ENCODE data around the gene CELF4.

CELF4 gene

DNA sequence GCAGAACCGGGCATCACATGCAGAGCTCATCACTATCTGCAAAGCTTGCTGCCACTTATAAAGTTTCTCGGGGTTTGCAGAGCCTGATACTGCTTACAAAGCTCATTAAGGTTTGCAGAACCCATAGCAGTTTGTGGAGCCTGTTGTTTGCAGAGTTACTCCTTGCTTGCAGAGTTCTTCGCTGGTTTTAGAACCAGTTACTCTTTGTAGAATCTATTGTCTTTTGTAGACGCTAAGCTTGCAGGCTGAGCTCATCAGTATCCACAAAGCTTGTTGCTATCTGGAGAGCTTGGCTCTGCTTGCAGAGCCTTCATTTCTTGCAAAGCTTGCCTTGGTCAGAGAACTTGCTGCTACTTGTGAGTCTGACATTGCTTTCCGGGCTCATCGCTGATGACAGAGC, 106.9 kb downstream of the CELF4 start:
- no peak overlapping the region for H3K9ac ChIP-seq

DNA sequence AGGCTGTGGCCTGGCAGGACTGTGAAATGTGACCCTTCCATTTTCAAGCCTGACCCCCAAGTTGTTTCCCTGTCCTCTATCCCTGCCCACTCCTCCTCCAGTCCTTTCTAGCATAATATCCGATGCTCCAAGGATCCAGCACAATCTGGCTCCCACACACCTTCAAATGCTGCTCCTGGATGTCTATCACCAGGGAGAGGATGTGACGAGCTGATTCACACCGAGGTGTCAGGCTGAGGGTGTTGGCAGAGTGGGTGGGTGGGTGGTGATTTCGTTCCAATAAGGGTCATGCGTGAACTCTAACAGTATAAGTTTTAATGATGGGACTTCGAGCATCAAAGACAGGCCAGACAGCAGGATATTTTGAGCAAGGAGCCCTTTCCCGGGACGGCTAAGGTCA, 107.8 kb downstream of the CELF4 start:
- Histone ChIP-seq H3K79me2 (no peaks in the 10 kb centered on the region), H3K36me3 (ENCODE audit: control insufficient read depth, insufficient read depth, low read length) (no peaks in the 10 kb centered on the region), H3K9ac (no peak overlapping the region), H3K9me3 (ENCODE audit: control insufficient read depth, low read length) (no peaks in the 10 kb centered on the region), H3K27me3 (ENCODE audit: control insufficient read depth, insufficient read depth, low read length) (no peaks in the 10 kb centered on the region), H3K4me2 (ENCODE audit: low read length) (no peak overlapping the region), H3K4me1 (no peaks in the 10 kb centered on the region), H3K27ac (no peak overlapping the region), H2AFZ (no peak overlapping the region), H3K4me3 (ENCODE audit: low read depth, low read length) (no peak overlapping the region)
- TF ChIP-seq, protein P1, sequence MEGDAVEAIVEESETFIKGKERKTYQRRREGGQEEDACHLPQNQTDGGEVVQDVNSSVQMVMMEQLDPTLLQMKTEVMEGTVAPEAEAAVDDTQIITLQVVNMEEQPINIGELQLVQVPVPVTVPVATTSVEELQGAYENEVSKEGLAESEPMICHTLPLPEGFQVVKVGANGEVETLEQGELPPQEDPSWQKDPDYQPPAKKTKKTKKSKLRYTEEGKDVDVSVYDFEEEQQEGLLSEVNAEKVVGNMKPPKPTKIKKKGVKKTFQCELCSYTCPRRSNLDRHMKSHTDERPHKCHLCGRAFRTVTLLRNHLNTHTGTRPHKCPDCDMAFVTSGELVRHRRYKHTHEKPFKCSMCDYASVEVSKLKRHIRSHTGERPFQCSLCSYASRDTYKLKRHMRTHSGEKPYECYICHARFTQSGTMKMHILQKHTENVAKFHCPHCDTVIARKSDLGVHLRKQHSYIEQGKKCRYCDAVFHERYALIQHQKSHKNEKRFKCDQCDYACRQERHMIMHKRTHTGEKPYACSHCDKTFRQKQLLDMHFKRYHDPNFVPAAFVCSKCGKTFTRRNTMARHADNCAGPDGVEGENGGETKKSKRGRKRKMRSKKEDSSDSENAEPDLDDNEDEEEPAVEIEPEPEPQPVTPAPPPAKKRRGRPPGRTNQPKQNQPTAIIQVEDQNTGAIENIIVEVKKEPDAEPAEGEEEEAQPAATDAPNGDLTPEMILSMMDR (IDR thresholded peaks at IDR 0.05) = no peak

More for the DNA sequence above, 106.9 kb downstream of the CELF4 start:
- TF ChIP-seq, protein P1 (IDR thresholded peaks at IDR 0.05) = no peak
- H3K27me3 ChIP-seq (ENCODE audit: control insufficient read depth, insufficient read depth, low read length) = no peaks in the 10 kb centered on the region
- no peaks in the 10 kb centered on the region for H3K79me2 ChIP-seq
- H3K4me1 ChIP-seq = no peaks in the 10 kb centered on the region
- no peaks in the 10 kb centered on the region for H3K9me3 ChIP-seq (ENCODE audit: control insufficient read depth, low read length)
- no peak overlapping the region for H2AFZ ChIP-seq
- H3K27ac ChIP-seq = no peak overlapping the region
- no peaks in the 10 kb centered on the region for H3K36me3 ChIP-seq (ENCODE audit: control insufficient read depth, insufficient read depth, low read length)
- no peak overlapping the region for H3K4me2 ChIP-seq (ENCODE audit: low read length)
- H3K4me3 ChIP-seq (ENCODE audit: low read depth, low read length) = no peak overlapping the region

DNA sequence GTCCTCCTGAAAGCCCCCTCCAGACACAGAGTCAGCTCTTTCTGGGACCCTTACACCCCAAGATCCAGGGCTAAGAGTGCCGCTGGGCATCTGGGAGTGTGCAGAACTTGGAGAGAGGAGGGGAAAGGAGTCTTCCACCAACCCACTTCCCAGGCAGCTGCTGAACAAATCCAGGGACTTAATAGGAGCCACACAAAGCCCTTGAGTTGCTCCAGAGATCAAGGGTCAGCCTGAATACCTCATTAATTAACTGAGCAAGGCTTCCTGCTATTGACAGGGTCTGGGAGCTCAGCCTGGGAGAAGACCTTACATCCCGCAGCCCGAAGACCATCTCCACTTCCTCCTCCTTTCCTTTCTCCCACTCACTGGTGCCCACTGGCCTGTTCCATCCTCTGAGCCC, 108.3 kb downstream of the CELF4 start:
- H3K79me2 ChIP-seq = no peaks in the 10 kb centered on the region
- no peaks in the 10 kb centered on the region for H3K36me3 ChIP-seq (ENCODE audit: control insufficient read depth, insufficient read depth, low read length)
- TF ChIP-seq, protein P1 (IDR thresholded peaks at IDR 0.05) = no peak
- H3K9me3 ChIP-seq (ENCODE audit: control insufficient read depth, low read length) = no peaks in the 10 kb centered on the region
- no peak overlapping the region for H3K4me2 ChIP-seq (ENCODE audit: low read length)
- no peak overlapping the region for H2AFZ ChIP-seq
- no peak overlapping the region for H3K27ac ChIP-seq
- H3K27me3 ChIP-seq (ENCODE audit: control insufficient read depth, insufficient read depth, low read length) = no peaks in the 10 kb centered on the region
- H3K9ac ChIP-seq = no peak overlapping the region
- H3K4me1 ChIP-seq = no peaks in the 10 kb centered on the region
- H3K4me3 ChIP-seq (ENCODE audit: low read depth, low read length) = no peak overlapping the region

DNA sequence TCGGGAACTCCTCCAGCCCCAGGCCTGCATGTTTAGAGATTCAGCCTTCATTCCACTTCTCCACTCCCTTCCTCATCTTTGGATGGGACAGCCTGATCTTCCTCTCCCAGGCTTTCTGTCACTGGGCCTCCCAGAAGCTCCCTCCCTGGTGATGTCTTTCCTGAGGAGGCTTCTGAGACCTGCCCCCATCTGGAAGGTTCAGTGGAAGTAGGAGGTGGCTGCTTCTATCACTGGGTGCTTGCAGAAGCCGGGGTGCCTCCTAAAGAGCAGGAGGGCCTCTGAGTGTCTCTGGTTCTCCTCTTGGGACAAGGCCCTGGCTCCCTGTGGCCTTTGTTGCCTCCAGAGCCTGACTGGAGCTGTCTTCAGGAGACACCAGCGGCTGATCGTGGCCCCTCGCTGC, 108.7 kb downstream of the CELF4 start:
- no peaks in the 10 kb centered on the region for H3K27me3 ChIP-seq (ENCODE audit: control insufficient read depth, insufficient read depth, low read length)
- H3K4me2 ChIP-seq (ENCODE audit: low read length) = no peak overlapping the region
- TF ChIP-seq, protein P1 (IDR thresholded peaks at IDR 0.05) = no peak
- no peaks in the 10 kb centered on the region for H3K79me2 ChIP-seq
- no peak overlapping the region for H2AFZ ChIP-seq
- H3K4me1 ChIP-seq = no peaks in the 10 kb centered on the region
- no peaks in the 10 kb centered on the region for H3K9me3 ChIP-seq (ENCODE audit: control insufficient read depth, low read length)
- no peak overlapping the region for H3K27ac ChIP-seq
- no peaks in the 10 kb centered on the region for H3K36me3 ChIP-seq (ENCODE audit: control insufficient read depth, insufficient read depth, low read length)
- no peak overlapping the region for H3K4me3 ChIP-seq (ENCODE audit: low read depth, low read length)
- no peak overlapping the region for H3K9ac ChIP-seq

DNA sequence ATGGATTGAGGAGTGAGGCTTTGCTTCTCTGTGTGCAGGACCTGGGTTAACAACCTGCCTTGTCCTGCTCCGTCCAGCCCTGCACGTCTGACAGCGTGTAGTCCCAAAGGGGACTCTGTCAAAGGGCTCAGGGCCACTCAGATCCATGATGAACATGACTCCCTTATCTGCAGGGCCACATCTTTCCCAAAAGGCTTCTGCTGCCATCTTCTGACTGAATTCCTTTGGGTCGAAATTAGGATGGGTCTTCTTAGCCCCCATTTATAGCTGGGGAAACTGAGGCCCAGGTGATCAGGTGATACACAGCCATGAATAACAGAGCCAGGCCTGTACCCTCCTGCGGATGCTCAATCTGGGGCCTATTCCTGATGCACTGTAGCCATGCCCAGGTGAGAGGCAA, 109.2 kb downstream of the CELF4 start:
- H3K4me3 ChIP-seq (ENCODE audit: low read depth, low read length) = no peak overlapping the region
- no peak overlapping the region for H3K9ac ChIP-seq
- no peak overlapping the region for H2AFZ ChIP-seq
- H3K9me3 ChIP-seq (ENCODE audit: control insufficient read depth, low read length) = no peaks in the 10 kb centered on the region
- no peaks in the 10 kb centered on the region for H3K4me1 ChIP-seq
- H3K27me3 ChIP-seq (ENCODE audit: control insufficient read depth, insufficient read depth, low read length) = no peaks in the 10 kb centered on the region
- H3K4me2 ChIP-seq (ENCODE audit: low read length) = no peak overlapping the region
- H3K27ac ChIP-seq = no peak overlapping the region
- H3K79me2 ChIP-seq = no peaks in the 10 kb centered on the region
- no peaks in the 10 kb centered on the region for H3K36me3 ChIP-seq (ENCODE audit: control insufficient read depth, insufficient read depth, low read length)
- TF ChIP-seq, protein P1 (IDR thresholded peaks at IDR 0.05) = no peak
